BE2C (cell line): Measurements from ENCODE around the gene COL4A1.
"Not testable (repeated sequence)": the region's sequence is repeated elsewhere in the genome, so short reads cannot be mapped to it uniquely, and the experiment has no call there.

Experiments used
- DNase-seq: peaks from one replicate; pipeline ENCODE4 v3.0.0-alpha.2; 2020
- H3K27me3 ChIP-seq: fragments of 250-450 bp; sonication (Bioruptor Pico); 2 replicates; pipeline ENCODE4 v1.5.1; 2020; ENCODE audit warnings: mild to moderate bottlenecking
- H3K36me3 ChIP-seq: fragments of 250-450 bp; sonication (Bioruptor Pico); 2 replicates; pipeline ENCODE4 v1.5.1; 2020; ENCODE audit warnings: mild to moderate bottlenecking
- H3K4me1 ChIP-seq: fragments of 250-450 bp; sonication (Bioruptor Pico); 2 replicates; pipeline ENCODE4 v1.5.1; 2020
- H3K4me3 ChIP-seq: 2 replicates; pipeline ENCODE4 v1.5.1; 2011; ENCODE audit warnings: low read depth, low read length
- H3K9me3 ChIP-seq: fragments of 250-450 bp; sonication (Bioruptor Pico); 2 replicates; pipeline ENCODE4 v1.5.1; 2020
- TF ChIP-seq, protein P1 (sequence below): IDR thresholded peaks from 2 replicates; pipeline ENCODE4 v1.5.1; 2012; ENCODE audit warnings: mild to moderate bottlenecking, low read depth, low read length

COL4A1 gene

GRCh38 chr13:110316196-110316595 is 9.2 kb upstream of the COL4A1 start:
- peaks cover 28% of the 10 kb centered on the region for H3K27me3 ChIP-seq
- H3K4me1 ChIP-seq: no peaks in the 10 kb centered on the region
- TF ChIP-seq, protein P1, sequence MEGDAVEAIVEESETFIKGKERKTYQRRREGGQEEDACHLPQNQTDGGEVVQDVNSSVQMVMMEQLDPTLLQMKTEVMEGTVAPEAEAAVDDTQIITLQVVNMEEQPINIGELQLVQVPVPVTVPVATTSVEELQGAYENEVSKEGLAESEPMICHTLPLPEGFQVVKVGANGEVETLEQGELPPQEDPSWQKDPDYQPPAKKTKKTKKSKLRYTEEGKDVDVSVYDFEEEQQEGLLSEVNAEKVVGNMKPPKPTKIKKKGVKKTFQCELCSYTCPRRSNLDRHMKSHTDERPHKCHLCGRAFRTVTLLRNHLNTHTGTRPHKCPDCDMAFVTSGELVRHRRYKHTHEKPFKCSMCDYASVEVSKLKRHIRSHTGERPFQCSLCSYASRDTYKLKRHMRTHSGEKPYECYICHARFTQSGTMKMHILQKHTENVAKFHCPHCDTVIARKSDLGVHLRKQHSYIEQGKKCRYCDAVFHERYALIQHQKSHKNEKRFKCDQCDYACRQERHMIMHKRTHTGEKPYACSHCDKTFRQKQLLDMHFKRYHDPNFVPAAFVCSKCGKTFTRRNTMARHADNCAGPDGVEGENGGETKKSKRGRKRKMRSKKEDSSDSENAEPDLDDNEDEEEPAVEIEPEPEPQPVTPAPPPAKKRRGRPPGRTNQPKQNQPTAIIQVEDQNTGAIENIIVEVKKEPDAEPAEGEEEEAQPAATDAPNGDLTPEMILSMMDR: no peak
- no peak overlapping the region for H3K4me3 ChIP-seq
- DNase-seq: no peak
- H3K9me3 ChIP-seq: no peaks in the 10 kb centered on the region
- H3K36me3 ChIP-seq: no peaks in the 10 kb centered on the region

GRCh38 chr13:110314516-110315245 is 7.7 kb upstream of the COL4A1 start:
- TF ChIP-seq, protein P1: no peak
- H3K4me3 ChIP-seq: no peak overlapping the region
- H3K4me1 ChIP-seq: no peaks in the 10 kb centered on the region
- DNase-seq: no peak
- H3K27me3 ChIP-seq: peaks cover 42% of the 10 kb centered on the region
- H3K9me3 ChIP-seq: no peaks in the 10 kb centered on the region
- no peaks in the 10 kb centered on the region for H3K36me3 ChIP-seq

GRCh38 chr13:110313733-110314132 is 6.8 kb upstream of the COL4A1 start:
- not testable (repeated sequence) for DNase-seq, H3K4me3 ChIP-seq, H3K9me3 ChIP-seq, H3K4me1 ChIP-seq, H3K36me3 ChIP-seq
- H3K27me3 ChIP-seq: peaks cover 51% of the 10 kb centered on the region

- H3K9me3 ChIP-seq, H3K4me1 ChIP-seq, DNase-seq, H3K36me3 ChIP-seq, H3K4me3 ChIP-seq: not testable (repeated sequence)
- peaks cover 53% of the 10 kb centered on the region for H3K27me3 ChIP-seq
These were observed 6.3 kb upstream of the COL4A1 start for GRCh38 chr13:110313261-110313660.

DNA sequence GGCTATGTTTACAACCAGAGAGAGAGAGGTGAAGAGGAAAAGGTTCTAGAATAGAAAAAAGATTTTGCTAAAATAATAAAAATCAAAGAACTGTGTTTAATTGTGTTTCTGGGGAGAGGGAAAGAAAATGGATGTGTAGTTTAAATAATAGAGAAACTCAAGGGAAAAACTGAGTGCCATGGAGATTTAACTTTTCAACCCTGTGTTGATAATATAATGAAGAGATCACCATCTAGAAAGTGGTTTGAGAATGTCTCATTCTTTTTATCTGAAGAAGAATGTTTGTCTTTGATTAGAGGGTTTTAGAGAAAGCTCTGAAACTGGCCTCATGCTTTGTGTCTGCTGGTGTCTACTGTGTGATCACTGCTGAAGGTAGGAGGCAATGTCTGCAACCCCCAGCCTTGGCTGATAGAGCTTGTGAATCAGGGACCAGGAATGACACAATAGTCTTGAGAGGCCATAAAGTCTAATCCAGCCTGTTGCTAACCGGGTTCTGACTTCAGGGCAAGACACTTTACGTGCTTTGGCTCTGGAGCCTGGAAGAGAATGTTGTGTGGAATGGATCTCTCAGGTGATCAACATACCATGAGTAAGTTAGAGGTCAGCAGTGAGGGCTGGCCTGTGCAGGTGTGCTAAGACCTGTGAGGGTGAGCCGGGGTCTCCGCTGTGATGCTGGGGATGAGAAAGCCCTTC is 5.5 kb upstream of the COL4A1 start:
- no peaks in the 10 kb centered on the region for H3K36me3 ChIP-seq
- no peak for DNase-seq
- no peaks in the 10 kb centered on the region for H3K4me1 ChIP-seq
- no peak overlapping the region for H3K4me3 ChIP-seq
- no peaks in the 10 kb centered on the region for H3K9me3 ChIP-seq
- H3K27me3 ChIP-seq: peaks cover 59% of the 10 kb centered on the region
- TF ChIP-seq, protein P1: no peak

- peaks cover 67% of the 10 kb centered on the region for H3K27me3 ChIP-seq
These were observed 4.7 kb upstream of the COL4A1 start for GRCh38 chr13:110311443-110312338.

More at GRCh38 chr13:110311443-110312338, 4.7 kb upstream of the COL4A1 start:
- TF ChIP-seq, protein P1: no peak
- no peak for DNase-seq
- H3K4me3 ChIP-seq: no peak overlapping the region
- no peaks in the 10 kb centered on the region for H3K9me3 ChIP-seq
- no peaks in the 10 kb centered on the region for H3K4me1 ChIP-seq
- H3K36me3 ChIP-seq: no peaks in the 10 kb centered on the region
